Loucy (cell line): ENCODE results near the gene TNNT2.

Source experiments
- H2AFZ ChIP-seq: fragments of 200-600 bp; sonication (generic); 2 replicates; pipeline ENCODE4 v1.6.0; 2016; ENCODE audit warnings: antibody characterized with exemption, mild to moderate bottlenecking, low read length, moderate library complexity
- H3F3A ChIP-seq: fragments of 200-600 bp; 2 replicates; pipeline ENCODE4 v1.6.0; 2016; ENCODE audit warnings: antibody characterized with exemption, low read depth, mild to moderate bottlenecking
- H3K27me3 ChIP-seq: fragments of 200-600 bp; sonication (generic); 2 replicates; pipeline ENCODE4 v1.6.1; 2014; ENCODE audit warnings: low read length, mild to moderate bottlenecking; ENCODE audit not compliant: insufficient read depth, poor library complexity, severe bottlenecking
- H3K36me3 ChIP-seq: fragments of 200-600 bp; sonication (generic); 2 replicates; pipeline ENCODE4 v1.6.1; 2016; ENCODE audit warnings: low read length; ENCODE audit not compliant: insufficient read depth
- H3K4me1 ChIP-seq: fragments of 200-600 bp; sonication (generic); 2 replicates; pipeline ENCODE4 v1.5.1; 2014; ENCODE audit warnings: low read length, mild to moderate bottlenecking; ENCODE audit not compliant: insufficient read depth, poor library complexity, severe bottlenecking
- H3K4me2 ChIP-seq: fragments of 200-600 bp; sonication (generic); 2 replicates; pipeline ENCODE4 v1.6.0; 2014; ENCODE audit warnings: antibody characterized with exemption, low read length, low read depth, mild to moderate bottlenecking; ENCODE audit not compliant: poor library complexity, severe bottlenecking
- H3K4me3 ChIP-seq: fragments of 200-600 bp; sonication (generic); 2 replicates; pipeline ENCODE4 v1.5.1; 2014; ENCODE audit warnings: low read length, mild to moderate bottlenecking, mixed read lengths; ENCODE audit not compliant: poor library complexity, severe bottlenecking
- H3K79me2 ChIP-seq: fragments of 200-600 bp; sonication (generic); 2 replicates; pipeline ENCODE4 v1.6.1; 2014; ENCODE audit warnings: low read length; ENCODE audit not compliant: insufficient read depth
- H3K9ac ChIP-seq: fragments of 200-600 bp; sonication (generic); 2 replicates; pipeline ENCODE4 v1.6.0; 2014; ENCODE audit warnings: mild to moderate bottlenecking, low read depth, low read length, moderate library complexity; ENCODE audit not compliant: poor library complexity, severe bottlenecking
- H3K9me2 ChIP-seq: fragments of 200-600 bp; sonication (generic); replicated peaks from 2 replicates; pipeline ENCODE4 v1.6.1; 2016; ENCODE audit warnings: low read depth, low read length, mixed read lengths
- H3K9me3 ChIP-seq: fragments of 200-600 bp; sonication (generic); 2 replicates; pipeline ENCODE4 v1.6.1; 2014; ENCODE audit warnings: mild to moderate bottlenecking, antibody characterized with exemption, low read length, low read depth; ENCODE audit not compliant: insufficient read depth
- H4K20me1 ChIP-seq: fragments of 200-600 bp; sonication (generic); 2 replicates; pipeline ENCODE4 v1.6.0; 2014; ENCODE audit warnings: antibody characterized with exemption, low read length, mild to moderate bottlenecking; ENCODE audit not compliant: insufficient read depth, poor library complexity, severe bottlenecking
- EZH2phosphoT487 ChIP-seq: fragments of 200-600 bp; IDR thresholded peaks from 2 replicates; pipeline ENCODE4 v1.6.1; 2018; ENCODE audit warnings: antibody characterized with exemption, mild to moderate bottlenecking, moderate library complexity, borderline replicate concordance
- TF ChIP-seq, protein P1 (sequence below): fragments of 200-600 bp; sonication (generic); conservative IDR thresholded peaks from 2 replicates; pipeline ENCODE4 v1.5.1; 2014; ENCODE audit warnings: mild to moderate bottlenecking, antibody characterized with exemption, low read length

TNNT2 gene

GRCh38 chr1:201383647-201384405 is 6.3 kb upstream of the TNNT2 start:
- Histone ChIP-seq H4K20me1 (no peaks in the 10 kb centered on the region), H3K9ac (no peak overlapping the region), H3K27me3 (no peaks in the 10 kb centered on the region), H2AFZ (no peak overlapping the region), H3K4me2 (no peak overlapping the region), H3K4me1 (no peaks in the 10 kb centered on the region), H3K9me3 (no peaks in the 10 kb centered on the region), H3K9me2 (no peaks in the 10 kb centered on the region), H3K36me3 (no peaks in the 10 kb centered on the region), H3K4me3 (no peak overlapping the region), H3F3A (no peaks in the 10 kb centered on the region), H3K79me2 (no peaks in the 10 kb centered on the region)
- no peak for TF ChIP-seq EZH2phosphoT487

- Histone ChIP-seq H3K79me2 (no peaks in the 10 kb centered on the region), H3K4me3 (no peak overlapping the region), H3K27me3 (no peaks in the 10 kb centered on the region), H4K20me1 (no peaks in the 10 kb centered on the region), H3F3A (no peaks in the 10 kb centered on the region), H3K4me2 (no peak overlapping the region), H3K36me3 (no peaks in the 10 kb centered on the region), H3K4me1 (no peaks in the 10 kb centered on the region), H3K9me2 (no peaks in the 10 kb centered on the region), H2AFZ (no peak overlapping the region), H3K9me3 (no peaks in the 10 kb centered on the region), H3K9ac (no peak overlapping the region)
- no peak for TF ChIP-seq EZH2phosphoT487
- TF ChIP-seq, protein P1, sequence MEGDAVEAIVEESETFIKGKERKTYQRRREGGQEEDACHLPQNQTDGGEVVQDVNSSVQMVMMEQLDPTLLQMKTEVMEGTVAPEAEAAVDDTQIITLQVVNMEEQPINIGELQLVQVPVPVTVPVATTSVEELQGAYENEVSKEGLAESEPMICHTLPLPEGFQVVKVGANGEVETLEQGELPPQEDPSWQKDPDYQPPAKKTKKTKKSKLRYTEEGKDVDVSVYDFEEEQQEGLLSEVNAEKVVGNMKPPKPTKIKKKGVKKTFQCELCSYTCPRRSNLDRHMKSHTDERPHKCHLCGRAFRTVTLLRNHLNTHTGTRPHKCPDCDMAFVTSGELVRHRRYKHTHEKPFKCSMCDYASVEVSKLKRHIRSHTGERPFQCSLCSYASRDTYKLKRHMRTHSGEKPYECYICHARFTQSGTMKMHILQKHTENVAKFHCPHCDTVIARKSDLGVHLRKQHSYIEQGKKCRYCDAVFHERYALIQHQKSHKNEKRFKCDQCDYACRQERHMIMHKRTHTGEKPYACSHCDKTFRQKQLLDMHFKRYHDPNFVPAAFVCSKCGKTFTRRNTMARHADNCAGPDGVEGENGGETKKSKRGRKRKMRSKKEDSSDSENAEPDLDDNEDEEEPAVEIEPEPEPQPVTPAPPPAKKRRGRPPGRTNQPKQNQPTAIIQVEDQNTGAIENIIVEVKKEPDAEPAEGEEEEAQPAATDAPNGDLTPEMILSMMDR = no peak
These were observed 3.6 kb upstream of the TNNT2 start for GRCh38 chr1:201381130-201381529.

DNA sequence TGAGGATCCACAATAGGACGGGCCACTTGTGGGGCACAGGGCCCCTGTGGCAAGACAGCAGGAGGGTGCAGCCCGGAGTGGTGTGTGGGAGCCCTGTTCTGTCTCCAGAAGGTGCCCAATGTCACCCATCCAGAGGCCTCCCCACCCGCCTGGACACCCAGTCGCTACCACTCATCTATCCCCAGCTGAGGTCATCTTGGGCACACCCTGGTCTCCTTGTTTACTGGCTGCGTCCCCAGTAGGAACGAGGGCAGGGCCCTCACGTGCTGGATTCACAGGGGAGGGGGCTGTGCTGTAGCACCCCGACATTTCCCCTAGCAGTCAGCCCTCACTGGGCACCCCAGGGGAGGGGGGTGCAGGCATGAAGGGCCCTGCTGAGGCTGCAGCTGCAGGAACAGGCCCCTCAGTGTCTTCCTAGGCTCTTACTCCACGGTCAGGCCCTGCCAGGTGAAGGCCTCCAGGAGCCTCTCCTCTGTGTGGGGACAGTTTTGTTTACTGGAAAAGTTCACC is 2.3 kb upstream of the TNNT2 start:
- no peaks in the 10 kb centered on the region for H3K79me2 ChIP-seq
- TF ChIP-seq, protein P1 = no peak
- TF ChIP-seq EZH2phosphoT487 = no peak
- no peak overlapping the region for H2AFZ ChIP-seq
- no peaks in the 10 kb centered on the region for H3F3A ChIP-seq
- no peaks in the 10 kb centered on the region for H4K20me1 ChIP-seq
- H3K9me2 ChIP-seq = no peaks in the 10 kb centered on the region
- H3K36me3 ChIP-seq = no peaks in the 10 kb centered on the region
- no peak overlapping the region for H3K4me2 ChIP-seq
- no peaks in the 10 kb centered on the region for H3K4me1 ChIP-seq
- no peaks in the 10 kb centered on the region for H3K27me3 ChIP-seq
- H3K4me3 ChIP-seq = no peak overlapping the region
- H3K9me3 ChIP-seq = no peaks in the 10 kb centered on the region
- no peak overlapping the region for H3K9ac ChIP-seq

DNA sequence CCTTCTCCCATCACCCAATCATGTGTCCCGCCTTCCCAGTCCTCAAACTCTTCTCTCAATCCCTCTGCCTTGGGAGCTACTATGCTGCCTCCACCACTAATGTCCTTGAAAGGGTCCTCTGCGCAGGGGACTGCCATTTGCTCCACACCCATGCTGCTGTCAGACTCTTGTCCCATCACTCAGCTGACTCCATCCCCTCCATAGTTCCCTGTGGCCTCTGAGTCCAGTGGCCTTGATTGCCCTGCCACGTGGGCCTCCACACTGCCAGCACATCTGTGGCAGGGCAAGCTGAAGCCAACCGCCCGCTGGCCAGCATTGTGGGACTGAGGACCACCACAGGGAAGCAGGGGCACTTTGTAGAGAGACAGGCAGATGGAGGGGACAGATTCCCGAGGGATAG is 1.3 kb upstream of the TNNT2 start:
- H3K36me3 ChIP-seq = no peaks in the 10 kb centered on the region
- H3K4me1 ChIP-seq = no peaks in the 10 kb centered on the region
- no peak overlapping the region for H2AFZ ChIP-seq
- no peak overlapping the region for H3K9ac ChIP-seq
- H4K20me1 ChIP-seq = no peaks in the 10 kb centered on the region
- TF ChIP-seq, protein P1 = no peak
- TF ChIP-seq EZH2phosphoT487 = no peak
- H3F3A ChIP-seq = no peaks in the 10 kb centered on the region
- H3K4me2 ChIP-seq = no peak overlapping the region
- H3K9me2 ChIP-seq = no peaks in the 10 kb centered on the region
- no peaks in the 10 kb centered on the region for H3K9me3 ChIP-seq
- H3K79me2 ChIP-seq = no peaks in the 10 kb centered on the region
- no peak overlapping the region for H3K4me3 ChIP-seq
- no peaks in the 10 kb centered on the region for H3K27me3 ChIP-seq
